ENCODE data around the gene RSBN1.
A peak's percentile ranks its signal among the peaks of the same experiment; 100 is the strongest.

RSBN1 gene

DNA sequence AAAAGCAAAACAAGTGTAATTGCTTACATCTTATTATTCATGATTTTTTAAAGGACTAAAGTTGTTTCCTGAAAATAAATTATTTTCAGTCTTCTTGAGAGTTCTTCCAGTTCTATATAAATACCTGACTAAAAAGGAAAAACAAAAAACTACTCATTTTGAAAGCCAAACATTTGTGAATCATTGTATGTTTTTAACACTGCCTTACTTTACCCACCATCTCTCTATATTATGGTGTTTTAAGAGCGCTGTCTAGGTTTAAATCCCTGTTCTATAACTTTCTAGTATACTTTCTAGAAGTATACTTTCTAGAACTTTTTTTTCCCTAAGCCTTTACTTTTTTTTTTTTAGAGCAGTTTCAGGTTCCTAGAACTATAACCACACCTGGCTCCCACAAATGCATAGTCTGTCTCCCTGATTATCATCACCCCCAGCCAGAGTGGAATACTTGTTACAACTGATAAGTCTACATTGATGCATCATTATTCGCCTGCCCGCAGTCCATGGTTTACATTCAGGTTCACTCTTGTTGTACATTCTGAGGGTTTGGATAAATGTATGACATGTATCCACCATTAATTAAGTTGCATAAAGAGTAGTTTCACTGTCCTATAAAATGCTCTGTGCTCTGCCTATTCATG is 9.8 kb downstream of the RSBN1 start:
- H3K4me1 Mint-ChIP-seq (ENCODE audit: low read depth): peaks cover 82% of the 10 kb centered on the region
- peak overlapping the region; percentile 32 for H3K4me3 Mint-ChIP-seq
- H3K36me3 Mint-ChIP-seq: peaks cover 5% of the 10 kb centered on the region
- no peaks in the 10 kb centered on the region for H3K9me3 Mint-ChIP-seq (ENCODE audit: low read depth)
- H3K27ac Mint-ChIP-seq: peak overlapping the region; percentile 79
- H3K27me3 Mint-ChIP-seq: no peaks in the 10 kb centered on the region

DNA sequence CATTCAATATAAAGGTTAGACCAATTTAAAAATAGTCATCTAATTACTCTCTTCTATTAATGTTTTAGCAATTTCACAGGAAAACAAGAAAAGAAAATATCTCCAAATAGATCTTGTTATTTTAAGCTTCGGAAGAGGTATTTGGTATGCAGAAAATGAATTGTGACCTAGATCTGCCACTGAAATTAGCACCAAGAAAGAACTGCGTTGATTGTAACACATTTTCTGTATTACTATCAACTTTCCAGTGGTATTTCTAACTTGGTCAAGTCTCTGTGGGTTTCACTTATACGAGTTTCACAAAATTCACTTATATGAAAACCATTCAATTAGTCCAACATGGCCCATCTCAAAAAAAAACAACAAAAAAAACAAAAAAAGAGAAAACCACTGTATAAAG is 11.8 kb downstream of the RSBN1 start:
- H3K27me3 Mint-ChIP-seq: no peaks in the 10 kb centered on the region
- H3K4me3 Mint-ChIP-seq: no peak overlapping the region
- peaks cover 78% of the 10 kb centered on the region for H3K4me1 Mint-ChIP-seq (ENCODE audit: low read depth)
- H3K9me3 Mint-ChIP-seq (ENCODE audit: low read depth): no peaks in the 10 kb centered on the region
- peaks cover 6% of the 10 kb centered on the region for H3K36me3 Mint-ChIP-seq
- peak overlapping the region; percentile 58 for H3K27ac Mint-ChIP-seq

DNA sequence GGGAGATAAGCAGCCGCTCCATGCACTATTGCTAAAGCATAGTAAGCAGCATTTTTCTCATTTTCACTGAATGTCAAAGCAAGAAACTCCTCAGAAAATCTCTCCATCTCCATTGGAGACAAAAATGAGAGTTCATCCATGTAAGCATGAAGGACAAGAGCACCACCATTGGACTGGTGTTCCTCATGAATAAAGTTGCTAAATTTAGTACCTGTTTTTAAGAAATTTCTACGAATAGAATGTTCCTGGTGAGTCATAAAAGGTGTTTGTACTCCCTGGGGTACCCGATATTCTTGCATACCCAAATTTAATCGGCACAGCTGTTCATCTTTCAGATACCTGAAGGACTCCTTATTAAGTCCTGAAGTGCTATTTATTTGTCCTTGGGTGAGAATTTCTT is 14.8 kb downstream of the RSBN1 start:
- Mint-ChIP-seq H3K27ac (peak overlapping the region; percentile 67), H3K27me3 (no peaks in the 10 kb centered on the region), H3K36me3 (peaks cover 17% of the 10 kb centered on the region), H3K4me1 (ENCODE audit: low read depth) (peaks cover 66% of the 10 kb centered on the region), H3K9me3 (ENCODE audit: low read depth) (no peaks in the 10 kb centered on the region), H3K4me3 (no peak overlapping the region)

DNA sequence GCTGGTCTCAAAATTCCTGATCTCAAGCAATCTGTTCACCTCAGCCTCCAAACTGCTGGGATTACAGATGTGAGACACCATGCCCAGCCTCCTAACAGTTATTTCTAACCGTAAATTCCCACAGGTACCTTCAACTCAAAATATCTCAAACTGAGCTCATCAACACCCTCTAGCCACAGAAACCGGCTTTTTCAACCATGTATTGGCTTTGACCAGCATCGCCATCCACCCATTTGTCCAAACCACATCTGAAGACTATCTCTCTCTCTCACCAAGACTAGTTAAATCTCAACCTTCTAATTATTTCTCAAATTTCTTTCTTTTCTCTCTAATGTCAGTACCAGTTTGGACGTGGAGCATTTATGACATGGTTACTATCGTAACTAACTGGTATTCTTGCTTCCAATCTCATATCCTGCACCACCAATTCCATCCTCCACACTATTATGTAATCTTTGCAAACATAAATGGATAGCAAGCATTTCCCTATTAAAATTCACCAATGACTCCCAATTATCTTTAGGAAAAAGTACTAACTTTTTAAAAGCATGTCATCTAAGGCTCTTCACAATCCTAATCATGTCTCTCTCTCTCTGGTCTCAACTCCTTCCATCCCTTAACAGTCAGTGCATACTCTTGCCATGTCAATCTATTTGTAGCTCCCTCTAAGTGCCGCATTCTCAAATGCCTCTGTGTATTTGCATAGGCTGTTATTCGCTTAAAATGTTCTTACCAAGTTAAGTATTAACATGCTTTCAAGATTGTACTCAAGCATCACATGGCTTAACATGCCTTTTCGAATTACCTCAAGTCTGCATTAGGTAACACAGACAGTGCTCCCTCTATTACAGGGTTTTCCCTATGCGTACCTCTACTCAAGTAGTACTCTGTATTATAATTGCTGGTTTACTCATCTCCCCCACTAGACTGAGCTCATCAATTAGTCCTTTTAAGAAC is 18.1 kb downstream of the RSBN1 start:
- peaks cover 19% of the 10 kb centered on the region for H3K36me3 Mint-ChIP-seq
- peaks cover 63% of the 10 kb centered on the region for H3K4me1 Mint-ChIP-seq (ENCODE audit: low read depth)
- no peak overlapping the region for H3K4me3 Mint-ChIP-seq
- peak overlapping the region; percentile 83 for H3K27ac Mint-ChIP-seq
- no peaks in the 10 kb centered on the region for H3K27me3 Mint-ChIP-seq
- no peaks in the 10 kb centered on the region for H3K9me3 Mint-ChIP-seq (ENCODE audit: low read depth)

DNA sequence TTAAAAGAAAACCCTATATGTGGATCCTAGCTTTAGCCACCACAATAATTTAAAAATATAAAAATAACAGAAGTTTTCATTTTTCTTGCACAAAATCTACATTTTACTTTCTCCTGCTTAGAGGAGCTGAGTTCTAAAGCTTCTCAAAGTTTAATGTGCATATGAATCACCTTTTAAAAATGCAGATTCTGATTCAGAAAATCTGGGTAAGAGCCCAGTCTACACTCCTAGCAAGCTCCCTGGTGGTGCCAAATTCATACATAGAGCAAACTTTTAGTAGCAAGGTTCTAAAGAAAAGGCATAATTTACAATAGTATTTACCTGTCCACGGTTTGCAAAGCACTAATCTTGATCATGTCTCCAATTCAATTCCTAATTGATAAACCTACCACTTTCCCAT is 19.3 kb downstream of the RSBN1 start:
- Mint-ChIP-seq H3K27me3 (no peaks in the 10 kb centered on the region), H3K9me3 (ENCODE audit: low read depth) (no peaks in the 10 kb centered on the region), H3K4me1 (ENCODE audit: low read depth) (peaks cover 65% of the 10 kb centered on the region), H3K27ac (peak overlapping the region; percentile 82), H3K36me3 (peaks cover 22% of the 10 kb centered on the region), H3K4me3 (no peak overlapping the region)

DNA sequence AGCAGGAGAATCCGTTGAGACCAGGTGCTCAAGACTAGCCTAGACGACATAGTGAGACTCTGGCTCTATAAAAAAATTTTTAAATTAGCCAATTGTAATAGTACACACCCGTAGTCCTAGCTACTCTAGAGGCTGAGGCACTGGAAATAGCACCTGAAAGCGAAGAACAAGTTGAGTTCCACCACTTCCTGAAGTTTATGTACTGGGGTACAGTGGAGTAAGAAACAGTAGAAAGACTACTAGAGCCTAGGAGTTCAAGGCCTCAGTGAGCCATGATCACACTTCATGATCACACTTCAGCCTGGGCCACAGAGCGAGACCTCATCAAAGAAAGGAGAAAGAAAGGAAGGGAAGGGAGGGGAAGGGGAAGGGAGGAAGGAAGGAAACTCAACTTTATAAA is 19.8 kb downstream of the RSBN1 start:
- Mint-ChIP-seq H3K4me1 (ENCODE audit: low read depth) (peaks cover 65% of the 10 kb centered on the region), H3K9me3 (ENCODE audit: low read depth) (no peaks in the 10 kb centered on the region), H3K36me3 (peaks cover 21% of the 10 kb centered on the region), H3K27me3 (no peaks in the 10 kb centered on the region), H3K4me3 (peak overlapping the region; percentile 14), H3K27ac (peak overlapping the region; percentile 89)

DNA sequence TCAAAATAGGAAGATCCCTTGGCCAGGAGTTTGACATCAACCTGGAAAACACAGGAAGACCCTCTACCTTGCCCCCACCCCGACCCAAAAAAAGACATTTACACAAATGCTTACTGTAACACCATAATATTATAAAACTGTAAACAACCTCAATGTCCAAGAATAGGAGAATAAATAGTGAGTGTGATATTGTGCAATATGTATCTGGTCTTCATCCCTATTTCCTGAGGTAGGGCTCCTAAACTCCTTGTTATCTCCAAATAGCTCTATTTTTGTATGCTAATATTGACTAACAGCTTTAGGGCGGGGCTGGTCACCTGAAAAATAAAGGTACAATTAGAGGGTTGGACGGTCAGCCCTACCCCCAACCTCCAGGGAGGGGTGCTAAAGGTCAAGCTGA is 23.5 kb downstream of the RSBN1 start:
- H3K27me3 Mint-ChIP-seq: no peaks in the 10 kb centered on the region
- peak overlapping the region; percentile 58 for H3K27ac Mint-ChIP-seq
- peaks cover 8% of the 10 kb centered on the region for H3K36me3 Mint-ChIP-seq

DNA sequence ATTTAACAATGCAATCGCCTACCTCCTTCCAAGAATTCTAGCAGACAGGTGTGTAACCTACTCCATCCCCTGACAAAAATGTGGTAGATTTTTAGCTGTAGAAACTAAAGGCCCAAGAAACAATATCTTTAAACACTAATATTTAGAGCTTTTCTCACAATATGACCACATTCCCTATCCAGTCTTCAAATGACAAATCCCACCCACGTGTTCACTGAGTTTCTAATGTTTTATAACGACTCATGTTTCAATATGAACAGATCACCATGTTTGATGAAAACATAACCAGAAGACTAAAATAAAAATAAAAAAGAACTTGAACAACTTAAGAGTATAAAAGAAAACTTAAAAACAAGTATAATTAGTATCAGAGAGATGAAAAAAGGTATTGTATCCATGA is 24.6 kb downstream of the RSBN1 start:
- Mint-ChIP-seq H3K4me1 (ENCODE audit: low read depth) (peaks cover 86% of the 10 kb centered on the region), H3K36me3 (peaks cover 8% of the 10 kb centered on the region), H3K9me3 (ENCODE audit: low read depth) (no peaks in the 10 kb centered on the region), H3K27me3 (no peaks in the 10 kb centered on the region), H3K27ac (peak overlapping the region; percentile 94), H3K4me3 (no peak overlapping the region)

More for the DNA sequence above, 23.5 kb downstream of the RSBN1 start:
- peaks cover 80% of the 10 kb centered on the region for H3K4me1 Mint-ChIP-seq (ENCODE audit: low read depth)
- no peaks in the 10 kb centered on the region for H3K9me3 Mint-ChIP-seq (ENCODE audit: low read depth)
- no peak overlapping the region for H3K4me3 Mint-ChIP-seq

DNA sequence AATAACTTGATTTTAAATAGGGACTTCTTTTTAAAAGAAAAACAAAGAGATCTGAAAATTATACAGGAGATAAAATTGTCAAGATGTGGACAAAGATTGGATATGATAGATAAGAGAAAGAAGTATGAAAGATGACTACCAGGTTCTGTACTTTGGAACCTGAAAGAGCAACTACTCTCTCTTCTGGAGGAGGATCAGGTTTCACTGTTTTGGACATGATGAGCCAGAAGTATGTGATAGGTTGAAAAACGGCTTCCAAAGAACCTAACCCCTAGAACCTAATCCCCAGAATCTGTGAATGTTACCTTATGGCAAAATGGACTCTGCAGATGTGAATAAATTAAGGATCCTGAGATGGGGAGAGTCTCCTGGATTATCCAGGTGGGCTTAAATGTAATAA is 26.2 kb downstream of the RSBN1 start:
- Mint-ChIP-seq H3K4me3 (no peak overlapping the region), H3K4me1 (ENCODE audit: low read depth) (peaks cover 72% of the 10 kb centered on the region), H3K27me3 (no peaks in the 10 kb centered on the region), H3K9me3 (ENCODE audit: low read depth) (no peaks in the 10 kb centered on the region), H3K36me3 (peaks cover 6% of the 10 kb centered on the region), H3K27ac (peak overlapping the region; percentile 83)

DNA sequence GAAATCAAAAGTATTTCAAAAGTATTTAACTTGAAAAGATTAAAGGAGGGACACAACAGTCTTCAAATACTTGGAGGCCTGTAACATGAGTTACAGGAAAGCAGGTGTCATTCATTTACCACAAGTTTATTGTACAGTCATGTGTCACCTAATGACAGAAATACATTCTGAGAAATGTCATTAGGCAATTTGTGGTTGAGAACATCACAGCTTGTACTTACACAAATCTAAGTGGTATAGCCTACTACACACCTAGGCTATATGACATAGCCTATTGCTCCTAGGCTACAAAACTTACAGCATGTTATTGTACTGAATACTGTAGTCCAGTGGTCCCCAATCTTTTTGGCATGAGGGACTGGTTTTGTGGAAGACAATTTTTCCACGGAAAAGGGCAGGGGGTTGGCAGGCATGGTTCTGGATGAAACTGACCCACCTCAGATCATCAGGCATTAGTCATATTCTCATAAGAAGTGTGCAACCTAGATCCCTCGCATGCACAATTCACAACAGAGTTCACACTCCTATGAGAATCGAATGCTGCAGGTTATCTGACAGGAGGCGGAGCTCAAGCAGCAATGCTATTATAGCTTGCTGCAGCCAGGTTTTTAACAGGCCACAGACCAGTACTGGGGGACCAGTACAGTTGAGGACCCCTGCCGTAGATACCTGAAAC is 28.0 kb downstream of the RSBN1 start:
- H3K4me1 Mint-ChIP-seq (ENCODE audit: low read depth): peaks cover 59% of the 10 kb centered on the region
- H3K9me3 Mint-ChIP-seq (ENCODE audit: low read depth): no peaks in the 10 kb centered on the region
- no peaks in the 10 kb centered on the region for H3K27me3 Mint-ChIP-seq
- H3K4me3 Mint-ChIP-seq: peak overlapping the region; percentile 80
- peaks cover 6% of the 10 kb centered on the region for H3K36me3 Mint-ChIP-seq
- no peak overlapping the region for H3K27ac Mint-ChIP-seq

DNA sequence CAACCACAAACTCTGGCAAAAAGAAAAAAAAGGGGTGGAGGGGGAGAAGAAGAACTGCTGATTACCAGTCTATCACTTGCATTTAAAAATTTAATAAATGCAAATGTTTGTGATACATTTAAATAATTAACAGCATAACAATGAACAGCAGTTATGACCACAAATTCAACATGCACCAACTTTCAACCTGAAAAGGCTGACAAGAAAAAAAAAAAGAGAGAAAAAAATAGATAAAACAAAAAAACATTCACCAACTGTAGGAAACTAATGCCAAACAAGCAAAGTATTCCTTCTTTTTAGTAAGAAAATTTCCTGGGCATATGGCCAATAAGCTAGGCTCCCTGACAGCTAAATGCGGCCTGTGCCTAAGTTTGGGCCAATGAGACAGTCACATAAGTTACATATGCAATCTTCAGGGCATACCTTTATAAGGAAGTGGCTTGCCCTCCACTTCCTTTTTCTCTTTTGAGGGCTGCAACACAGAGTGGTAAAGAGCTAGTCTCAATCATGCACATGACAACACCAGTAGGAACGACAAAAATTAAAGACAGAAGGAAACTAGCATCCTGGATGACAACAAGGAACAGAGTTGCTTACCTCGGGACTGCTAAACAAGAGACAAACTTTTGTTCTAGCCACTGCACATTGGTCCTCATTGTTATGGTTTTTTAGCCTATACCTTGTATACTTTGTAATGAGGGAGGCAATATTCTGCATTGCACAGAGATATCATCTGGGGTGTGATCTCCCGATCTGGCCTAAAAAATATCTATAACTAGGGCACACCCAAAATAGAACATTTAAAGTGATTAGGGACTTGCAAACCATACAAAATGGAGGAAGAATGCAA is 28.8 kb downstream of the RSBN1 start:
- H3K36me3 Mint-ChIP-seq: peaks cover 7% of the 10 kb centered on the region
- peak overlapping the region; percentile 80 for H3K4me3 Mint-ChIP-seq
- peaks cover 3% of the 10 kb centered on the region for H3K9me3 Mint-ChIP-seq (ENCODE audit: low read depth)
- no peak overlapping the region for H3K27ac Mint-ChIP-seq
- H3K27me3 Mint-ChIP-seq: no peaks in the 10 kb centered on the region
- H3K4me1 Mint-ChIP-seq (ENCODE audit: low read depth): peaks cover 57% of the 10 kb centered on the region

DNA sequence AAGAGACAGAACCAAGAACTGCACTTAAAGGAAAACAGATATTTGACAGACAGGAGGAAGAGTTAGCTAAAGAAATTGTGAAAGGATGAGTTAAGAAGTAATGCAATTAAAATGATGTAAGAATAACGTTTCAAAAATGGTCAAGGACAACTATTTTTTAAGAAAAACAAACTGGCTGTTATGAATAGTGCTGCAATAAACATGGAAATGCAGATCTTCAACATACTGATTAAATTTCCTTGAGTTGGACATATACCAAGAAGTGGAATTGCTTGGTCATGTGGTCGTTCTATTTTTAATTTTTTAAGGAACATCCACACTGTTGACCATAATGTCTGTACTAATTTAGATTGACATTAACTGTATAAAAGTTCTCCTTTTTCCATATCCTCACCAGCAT is 29.9 kb downstream of the RSBN1 start:
- Mint-ChIP-seq H3K27me3 (no peaks in the 10 kb centered on the region), H3K36me3 (peaks cover 5% of the 10 kb centered on the region), H3K4me1 (ENCODE audit: low read depth) (peaks cover 48% of the 10 kb centered on the region), H3K4me3 (no peak overlapping the region), H3K9me3 (ENCODE audit: low read depth) (peaks cover 4% of the 10 kb centered on the region), H3K27ac (no peak overlapping the region)

DNA sequence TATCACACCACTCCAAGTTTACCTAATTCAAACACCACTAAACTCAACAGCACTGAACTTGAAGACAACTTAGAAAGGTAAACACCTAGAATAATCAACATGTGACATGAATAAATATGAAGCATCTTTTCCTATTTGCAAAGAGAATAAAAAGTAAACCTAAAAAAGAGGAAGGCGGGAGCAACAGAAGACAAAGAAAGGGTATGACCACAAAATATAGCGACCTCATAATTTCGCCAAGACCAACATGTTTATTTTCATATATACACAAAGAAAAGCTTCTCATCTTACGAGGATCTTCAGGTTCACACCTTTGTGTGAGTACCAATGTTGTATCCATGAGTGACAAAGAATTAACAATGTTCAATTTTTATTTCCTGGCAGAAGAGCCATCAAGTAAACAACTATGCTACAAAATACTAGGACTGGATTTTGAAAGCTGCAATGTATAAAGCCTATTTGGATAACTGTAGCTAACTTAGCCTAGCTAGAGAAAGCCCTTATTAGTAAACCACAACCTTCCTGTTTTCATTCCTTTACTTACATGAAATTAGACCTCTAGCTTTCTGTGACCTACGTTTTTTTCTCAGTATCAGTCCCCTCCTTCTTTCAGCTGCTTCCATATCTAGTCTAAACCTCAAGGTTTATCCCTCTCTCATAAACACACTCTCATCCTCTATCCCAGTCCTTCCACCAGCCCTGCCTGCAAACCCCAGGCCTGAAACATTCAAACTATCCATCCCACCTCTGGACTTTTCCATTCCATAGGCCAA is 31.7 kb downstream of the RSBN1 start:
- H3K9me3 Mint-ChIP-seq (ENCODE audit: low read depth): peaks cover 4% of the 10 kb centered on the region
- H3K4me3 Mint-ChIP-seq: no peak overlapping the region
- no peaks in the 10 kb centered on the region for H3K27me3 Mint-ChIP-seq
- H3K36me3 Mint-ChIP-seq: peaks cover 8% of the 10 kb centered on the region
- H3K27ac Mint-ChIP-seq: no peak overlapping the region
- H3K4me1 Mint-ChIP-seq (ENCODE audit: low read depth): peaks cover 32% of the 10 kb centered on the region

DNA sequence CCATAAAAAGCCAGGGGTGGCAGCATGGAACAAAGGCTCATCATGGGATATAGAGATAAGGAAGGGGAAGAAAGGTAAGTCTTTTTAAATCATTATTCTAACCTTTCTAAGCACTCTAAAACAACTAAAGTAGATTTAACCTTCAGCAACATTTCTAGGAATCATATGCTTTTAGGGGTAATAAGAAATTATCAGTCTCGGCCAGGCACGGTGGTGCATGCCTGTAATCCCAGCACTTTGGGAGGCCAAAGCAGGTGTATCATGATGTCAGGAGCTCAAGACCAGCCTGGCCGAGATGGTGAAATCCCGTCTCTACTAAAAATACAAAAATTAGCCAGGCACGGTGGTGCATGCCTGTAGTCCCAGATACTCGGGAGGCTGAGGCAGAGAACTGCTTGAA is 32.7 kb downstream of the RSBN1 start:
- H3K27ac Mint-ChIP-seq: no peak overlapping the region
- no peak overlapping the region for H3K4me3 Mint-ChIP-seq
- peaks cover 8% of the 10 kb centered on the region for H3K36me3 Mint-ChIP-seq
- H3K4me1 Mint-ChIP-seq (ENCODE audit: low read depth): peaks cover 24% of the 10 kb centered on the region
- H3K27me3 Mint-ChIP-seq: no peaks in the 10 kb centered on the region
- H3K9me3 Mint-ChIP-seq (ENCODE audit: low read depth): peaks cover 4% of the 10 kb centered on the region
